GM18858 (cell line): ENCODE results near the gene FAM72C.
"Not testable (repeated sequence)": the region's sequence is repeated elsewhere in the genome, so short reads cannot be mapped to it uniquely, and the experiment has no call there.

Source experiments
- ATAC-seq: cut with Tn5 transposase; IDR thresholded peaks from one replicate; pipeline ENCODE4 v1.9.1; 2021; ENCODE audit not compliant: unreplicated experiment

FAM72C gene

GRCh38 chr1:143971924-143972700, at the start of gene FAM72C:
TSS of gene FAM72C (minus strand) at chr1:143971986. CDS start at chr1:143971141, 845 bp downstream.
- ATAC-seq, result peak; percentile 83

GRCh38 chr1:144020001-144020738, 48.4 kb upstream of the FAM72C start:
- ATAC-seq, result not testable (repeated sequence)

GRCh38 chr1:144019101-144019500, 47.3 kb upstream of the FAM72C start:
- ATAC-seq, result not testable (repeated sequence)

GRCh38 chr1:144015180-144015966, 43.6 kb upstream of the FAM72C start:
- ATAC-seq, result not testable (repeated sequence)

GRCh38 chr1:144014528-144014927, 42.7 kb upstream of the FAM72C start:
- ATAC-seq, result not testable (repeated sequence)

GRCh38 chr1:144014121-144014520, 42.3 kb upstream of the FAM72C start:
- ATAC-seq, result not testable (repeated sequence)

- peak; percentile 97 for ATAC-seq
Measured at GRCh38 chr1:144012168-144012733, 40.5 kb upstream of the FAM72C start.

GRCh38 chr1:144009410-144009809, 37.6 kb upstream of the FAM72C start:
- ATAC-seq, result not testable (repeated sequence)

GRCh38 chr1:144004259-144004658, 32.5 kb upstream of the FAM72C start:
- not testable (repeated sequence) for ATAC-seq

GRCh38 chr1:144003306-144004029, 31.7 kb upstream of the FAM72C start:
- not testable (repeated sequence) for ATAC-seq

- ATAC-seq, result not testable (repeated sequence)
Measured at GRCh38 chr1:144002141-144002881, 30.5 kb upstream of the FAM72C start.

- not testable (repeated sequence) for ATAC-seq
Measured at GRCh38 chr1:144001077-144001476, 29.3 kb upstream of the FAM72C start.

GRCh38 chr1:143996020-143996419, 24.2 kb upstream of the FAM72C start:
- ATAC-seq, result not testable (repeated sequence)

- ATAC-seq, result not testable (repeated sequence)
Measured at GRCh38 chr1:143993301-143993907, 21.6 kb upstream of the FAM72C start.

GRCh38 chr1:143990699-143991098, 18.9 kb upstream of the FAM72C start:
- ATAC-seq, result not testable (repeated sequence)

- not testable (repeated sequence) for ATAC-seq
Measured at GRCh38 chr1:143989719-143990118, 17.9 kb upstream of the FAM72C start.

- not testable (repeated sequence) for ATAC-seq
Measured at GRCh38 chr1:143989427-143989712, 17.6 kb upstream of the FAM72C start.

- not testable (repeated sequence) for ATAC-seq
Measured at GRCh38 chr1:143988602-143989426, 17.0 kb upstream of the FAM72C start.
